ENCODE data around the gene BHMT.

Gene BHMT

GRCh38 chr5:79111387-79111959 lies at the start of gene BHMT:
BHMT (plus strand) TSS chr5:79111809; CDS start chr5:79111886, 77 bp downstream.
- DNase-seq (ENCODE audit: low spot score): no peak

- DNase-seq (ENCODE audit: low spot score): no peak
Measured at GRCh38 chr5:79062436-79062835, 49.2 kb upstream of the BHMT start.

- DNase-seq (ENCODE audit: low spot score): no peak
Measured at GRCh38 chr5:79069488-79070349, 41.9 kb upstream of the BHMT start, which contains the start of the genes BHMT2 and DMGDH. BHMT2 (plus strand) TSS chr5:79069767; CDS start chr5:79069783, 16 bp downstream. DMGDH (minus strand) TSS chr5:79069674; CDS start chr5:79069620, 54 bp downstream.

GRCh38 chr5:79070350-79070667 lies 41.3 kb upstream of the BHMT start:
- DNase-seq (ENCODE audit: low spot score): no peak

- DNase-seq (ENCODE audit: low spot score): peak; percentile 22
Measured at GRCh38 chr5:79074641-79075040, 37.0 kb upstream of the BHMT start.

- DNase-seq (ENCODE audit: low spot score): no peak
Measured at GRCh38 chr5:79075646-79076426, 35.8 kb upstream of the BHMT start.

- no peak for DNase-seq (ENCODE audit: low spot score)
Measured at GRCh38 chr5:79076819-79077218, 34.8 kb upstream of the BHMT start.

- no peak for DNase-seq (ENCODE audit: low spot score)
Measured at GRCh38 chr5:79077680-79078365, 33.8 kb upstream of the BHMT start.

- DNase-seq (ENCODE audit: low spot score): no peak
Measured at GRCh38 chr5:79080804-79081203, 30.8 kb upstream of the BHMT start.

GRCh38 chr5:79081779-79082178 lies 29.8 kb upstream of the BHMT start:
- DNase-seq (ENCODE audit: low spot score): no peak

- no peak for DNase-seq (ENCODE audit: low spot score)
Measured at GRCh38 chr5:79086116-79086515, 25.5 kb upstream of the BHMT start.

GRCh38 chr5:79088507-79088906 lies 23.1 kb upstream of the BHMT start:
- no peak for DNase-seq (ENCODE audit: low spot score)

- no peak for DNase-seq (ENCODE audit: low spot score)
Measured at GRCh38 chr5:79091064-79091463, 20.5 kb upstream of the BHMT start.

GRCh38 chr5:79093762-79094161 lies 17.8 kb upstream of the BHMT start:
- no peak for DNase-seq (ENCODE audit: low spot score)

- no peak for DNase-seq (ENCODE audit: low spot score)
Measured at GRCh38 chr5:79105868-79106267, 5.7 kb upstream of the BHMT start.

- DNase-seq (ENCODE audit: low spot score): no peak
Measured at GRCh38 chr5:79107020-79107796, 4.4 kb upstream of the BHMT start.

GRCh38 chr5:79108086-79108485 lies 3.5 kb upstream of the BHMT start:
- DNase-seq (ENCODE audit: low spot score): no peak

- no peak for DNase-seq (ENCODE audit: low spot score)
Measured at GRCh38 chr5:79108792-79109191, 2.8 kb upstream of the BHMT start.

- DNase-seq (ENCODE audit: low spot score): no peak
Measured at GRCh38 chr5:79109527-79110492, 1.8 kb upstream of the BHMT start.

All from kidney capillary endothelial cell (primary cell).